SJSA1 (cell line): ENCODE measurements around the gene BCL2L11. TPM values are rescaled to one million over a fixed set of nuclear protein-coding genes. Genes with fewer than 3 reads are reported as not detected.

Source experiments
- DNase-seq, 2 experiments: peaks; one replicate each; pipeline ENCODE4 v3.0.0-alpha.2; 2015 to 2020; ENCODE audit warnings: low spot score in 2 of 2, low read depth in 1 of 2
- H3K27ac ChIP-seq: fragments of 250-450 bp; sonication (Bioruptor Pico); 2 replicates; pipeline ENCODE4 v1.5.1; 2020; ENCODE audit warnings: mild to moderate bottlenecking, moderate library complexity
- H3K27me3 ChIP-seq: fragments of 250-450 bp; sonication (Bioruptor Pico); replicated peaks from 2 replicates; pipeline ENCODE4 v1.5.1; 2020; ENCODE audit warnings: mild to moderate bottlenecking, moderate library complexity
- H3K36me3 ChIP-seq: fragments of 250-450 bp; sonication (Bioruptor Pico); 2 replicates; pipeline ENCODE4 v1.5.1; 2020; ENCODE audit warnings: mild to moderate bottlenecking
- H3K4me1 ChIP-seq: fragments of 250-450 bp; sonication (Bioruptor Pico); replicated peaks from 2 replicates; pipeline ENCODE4 v1.6.1; 2021; ENCODE audit warnings: mild to moderate bottlenecking
- H3K4me3 ChIP-seq: fragments of 250-450 bp; sonication (Bioruptor Pico); 2 replicates; pipeline ENCODE4 v1.5.1; 2020; ENCODE audit warnings: mild to moderate bottlenecking
- H3K9me3 ChIP-seq: fragments of 250-450 bp; sonication (Bioruptor Pico); replicated peaks from 2 replicates; pipeline ENCODE4 v1.5.1; 2020; ENCODE audit warnings: mild to moderate bottlenecking
- total RNA-seq: library from RNA; depleted of rRNA; stranded (reverse); fragments of >200 nt; shearing (Covaris generic); gene quantifications from 2 replicates; pipeline ENCODE4 v1.2.3, GENCODE V29; 2014

BCL2L11 gene
- total RNA-seq, 1 experiment from 2014 or later: 4.8 TPM

DNA sequence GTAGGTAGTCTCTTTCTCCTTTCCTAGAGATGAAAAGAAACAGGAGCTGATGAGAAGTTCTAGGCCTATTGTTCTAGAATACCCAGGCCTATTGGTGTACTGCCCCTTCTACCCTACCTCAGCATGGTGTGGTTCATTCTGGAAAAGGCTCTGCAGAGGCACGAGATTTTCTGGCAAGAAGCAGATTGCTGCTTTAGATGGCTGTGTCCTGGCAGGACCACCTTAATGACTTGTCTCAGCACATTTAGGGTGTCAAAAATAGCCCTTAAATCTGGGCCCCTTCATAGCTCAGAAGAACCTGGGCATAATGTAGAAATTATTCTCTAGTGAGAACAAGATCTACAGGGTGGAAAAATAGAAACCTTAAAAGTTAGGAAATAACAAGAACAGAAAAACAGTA, 87.9 kb downstream of the BCL2L11 start:
- peaks cover 36% of the 10 kb centered on the region for H3K36me3 ChIP-seq

GRCh38 chr2:111209045-111209514, 88.4 kb downstream of the BCL2L11 start:
- no peak overlapping the region for H3K27ac ChIP-seq
- no peaks in the 10 kb centered on the region for H3K9me3 ChIP-seq
- peaks cover 33% of the 10 kb centered on the region for H3K36me3 ChIP-seq
- peaks cover 9% of the 10 kb centered on the region for H3K4me1 ChIP-seq
- no peaks in the 10 kb centered on the region for H3K27me3 ChIP-seq
- H3K4me3 ChIP-seq: no peak overlapping the region
- DNase-seq: peak; percentile 36 to 39

More for the DNA sequence above, 87.9 kb downstream of the BCL2L11 start:
- H3K4me3 ChIP-seq: no peak overlapping the region
- H3K4me1 ChIP-seq: peaks cover 9% of the 10 kb centered on the region
- DNase-seq: no peak
- no peak overlapping the region for H3K27ac ChIP-seq
- H3K9me3 ChIP-seq: no peaks in the 10 kb centered on the region
- H3K27me3 ChIP-seq: no peaks in the 10 kb centered on the region

DNA sequence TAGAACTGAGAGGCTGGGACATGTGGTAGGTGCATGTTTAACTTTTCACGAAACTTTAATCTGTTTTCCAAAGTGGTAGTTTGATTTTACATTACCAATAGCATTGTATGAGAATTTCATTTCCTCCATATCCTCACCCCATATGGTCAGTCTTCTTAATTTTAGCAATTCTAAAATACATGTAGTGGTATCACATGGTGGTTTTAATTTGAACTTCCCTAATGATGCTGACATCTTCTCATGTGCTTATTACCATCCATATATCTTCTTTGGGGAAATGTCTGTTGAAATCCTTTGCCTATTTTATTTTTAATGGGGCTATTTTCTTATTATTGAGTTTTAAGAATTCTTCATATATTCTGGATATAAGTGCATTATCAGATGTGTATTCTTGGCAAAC, 89.3 kb downstream of the BCL2L11 start:
- no peak for DNase-seq
- Histone ChIP-seq H3K4me3 (no peak overlapping the region), H3K27ac (no peak overlapping the region), H3K4me1 (peaks cover 9% of the 10 kb centered on the region), H3K27me3 (no peaks in the 10 kb centered on the region), H3K9me3 (peaks cover 4% of the 10 kb centered on the region; the same call in 1 of the 2 replicates), H3K36me3 (peaks cover 38% of the 10 kb centered on the region)

DNA sequence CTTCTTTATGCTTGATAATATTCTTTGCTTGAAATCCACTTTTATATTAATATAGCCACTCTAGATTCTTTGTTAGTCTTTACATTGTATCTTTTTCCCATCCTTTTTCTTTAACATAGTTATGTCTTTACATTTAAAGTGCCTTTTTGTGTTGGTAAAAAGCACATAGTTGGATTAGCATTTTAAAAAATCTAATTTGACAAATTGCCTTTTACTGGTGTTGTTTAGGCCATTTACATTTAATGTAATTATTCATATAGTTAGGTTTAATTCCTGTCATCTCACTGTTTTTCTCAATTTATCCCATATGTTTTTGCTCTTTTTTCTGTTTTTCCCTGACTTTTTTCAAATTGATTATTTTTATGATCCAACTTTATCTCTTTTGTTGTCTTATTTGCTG, 93.2 kb downstream of the BCL2L11 start:
- H3K4me3 ChIP-seq: no peak overlapping the region
- no peak overlapping the region for H3K27ac ChIP-seq
- DNase-seq: no peak
- H3K36me3 ChIP-seq: peaks cover 14% of the 10 kb centered on the region
- no peaks in the 10 kb centered on the region for H3K27me3 ChIP-seq
- peaks cover 4% of the 10 kb centered on the region; the same call in 1 of the 2 replicates for H3K9me3 ChIP-seq
- peaks cover 5% of the 10 kb centered on the region for H3K4me1 ChIP-seq

- peaks cover 14% of the 10 kb centered on the region for H3K36me3 ChIP-seq
- H3K27ac ChIP-seq: no peak overlapping the region
- H3K27me3 ChIP-seq: no peaks in the 10 kb centered on the region
- H3K4me3 ChIP-seq: no peak overlapping the region
- no peak for DNase-seq
- peaks cover 10% of the 10 kb centered on the region; the same call in 1 of the 2 replicates for H3K4me1 ChIP-seq
- H3K9me3 ChIP-seq: peaks cover 4% of the 10 kb centered on the region; the same call in 1 of the 2 replicates
Measured at GRCh38 chr2:111216811-111217652, 96.3 kb downstream of the BCL2L11 start.
